GM21619 (cell line): ENCODE data around the gene NR3C1.
"Not testable (repeated sequence)": the region's sequence is repeated elsewhere in the genome, so short reads cannot be mapped to it uniquely, and the experiment has no call there.

Experiments used
- ATAC-seq: cut with Tn5 transposase; IDR thresholded peaks from one replicate; pipeline ENCODE4 v1.9.1; 2021; ENCODE audit not compliant: unreplicated experiment

NR3C1 gene

GRCh38 chr5:143340891-143341685 lies 62.4 kb downstream of the NR3C1 start:
- no peak for ATAC-seq

- no peak for ATAC-seq
Observed at GRCh38 chr5:143338658-143339366, 64.7 kb downstream of the NR3C1 start.

GRCh38 chr5:143337946-143338345 lies 65.5 kb downstream of the NR3C1 start:
- ATAC-seq = no peak

GRCh38 chr5:143336485-143336884 lies 67.0 kb downstream of the NR3C1 start:
- no peak for ATAC-seq

- ATAC-seq = no peak
Observed at GRCh38 chr5:143334903-143335302, 68.6 kb downstream of the NR3C1 start.

GRCh38 chr5:143334380-143334779 lies 69.1 kb downstream of the NR3C1 start:
- ATAC-seq = not testable (repeated sequence)

GRCh38 chr5:143331956-143332355 lies 71.5 kb downstream of the NR3C1 start:
- ATAC-seq = no peak

GRCh38 chr5:143329843-143330242 lies 73.6 kb downstream of the NR3C1 start:
- no peak for ATAC-seq

- no peak for ATAC-seq
Observed at GRCh38 chr5:143328589-143329220, 74.8 kb downstream of the NR3C1 start.

- ATAC-seq = not testable (repeated sequence)
Observed at GRCh38 chr5:143325086-143325485, 78.4 kb downstream of the NR3C1 start.

GRCh38 chr5:143322931-143323630 lies 80.4 kb downstream of the NR3C1 start:
- ATAC-seq = not testable (repeated sequence)

GRCh38 chr5:143322176-143322575 lies 81.3 kb downstream of the NR3C1 start:
- ATAC-seq = no peak

- no peak for ATAC-seq
Observed at GRCh38 chr5:143319437-143320227, 83.9 kb downstream of the NR3C1 start.

GRCh38 chr5:143318833-143319232 lies 84.7 kb downstream of the NR3C1 start:
- ATAC-seq = no peak

GRCh38 chr5:143318270-143318669 lies 85.2 kb downstream of the NR3C1 start:
- ATAC-seq = no peak

- ATAC-seq = no peak
Observed at GRCh38 chr5:143316844-143317631, 86.4 kb downstream of the NR3C1 start.

- ATAC-seq = no peak
Observed at GRCh38 chr5:143316337-143316736, 87.1 kb downstream of the NR3C1 start.

GRCh38 chr5:143315929-143316328 lies 87.6 kb downstream of the NR3C1 start:
- ATAC-seq = no peak

GRCh38 chr5:143315214-143315613 lies 88.3 kb downstream of the NR3C1 start:
- ATAC-seq = no peak

- ATAC-seq = no peak
Observed at GRCh38 chr5:143314659-143315058, 88.8 kb downstream of the NR3C1 start.
